K562 (cell line): ENCODE data around the gene PODXL.

Experiments
- POLR2A ChIP-seq: fragments of 450-650 bp; conservative IDR thresholded peaks from 2 replicates; pipeline ENCODE4 v1.6.1; 2016
- POLR2AphosphoS2 ChIP-seq: IDR thresholded peaks from 2 replicates; pipeline ENCODE4 v1.6.1; 2012; ENCODE audit warnings: low read length, improper control_type of control experiment
- SRSF9 ChIP-seq: fragments of 200-400 bp; formaldehyde crosslinking; IDR thresholded peaks from 2 replicates; pipeline ENCODE4 v1.6.1; 2017; ENCODE audit warnings: low read depth, low read length, borderline replicate concordance
- TCF7 ChIP-seq: sonication (generic); IDR thresholded peaks from 2 replicates; pipeline ENCODE4 v1.6.1; 2016; ENCODE audit warnings: antibody characterized with exemption, borderline replicate concordance
- TCF7L2 ChIP-seq: fragments of 150-350 bp; IDR thresholded peaks from 2 replicates; pipeline ENCODE4 v1.6.1; 2016; ENCODE audit warnings: low read depth, mild to moderate bottlenecking, low read length, moderate library complexity
- U2AF1 ChIP-seq: fragments of 200-400 bp; formaldehyde crosslinking; optimal IDR thresholded peaks from 2 replicates; pipeline ENCODE3; 2017; ENCODE audit warnings: mild to moderate bottlenecking, low read depth, low read length, moderate library complexity
- ZEB2 ChIP-seq: fragments of 450-650 bp; IDR thresholded peaks from 2 replicates; pipeline ENCODE4 v1.6.1; 2016
- ZNF184 ChIP-seq: sonication (generic); formaldehyde crosslinking; IDR thresholded peaks from 2 replicates; pipeline ENCODE4 v1.5.0; 2020; ENCODE audit warnings: missing genetic modification reagents
- ZNF766 ChIP-seq: fragments of 200-800 bp; sonication (Bioruptor generic); conservative IDR thresholded peaks from 2 replicates; pipeline ENCODE4 v1.6.1; 2016; ENCODE audit warnings: missing genetic modification characterization, missing compliant biosample characterization

GRCh38 chr7:131604841-131605279 lies 48.4 kb upstream of the PODXL start:
- TF ChIP-seq POLR2AphosphoS2 = no peak
- no peak for TF ChIP-seq SRSF9
- no peak for TF ChIP-seq ZEB2
- TF ChIP-seq ZNF184 (CRISPR knock-in tag) = no peak
- TF ChIP-seq POLR2A = no peak
- no peak for TF ChIP-seq TCF7L2
- no peak for TF ChIP-seq U2AF1
- no peak for TF ChIP-seq TCF7
- TF ChIP-seq ZNF766 (CRISPR knock-in tag) = no peak
